ENCODE measurements around the gene MCFD2.

- TF ChIP-seq CTCF (IDR thresholded peaks at IDR 0.05) = no peak
- no peak for TF ChIP-seq POLR2A (IDR thresholded peaks at IDR 0.05)
Measured at GRCh38 chr2:46947841-46948240, 32.2 kb upstream of the MCFD2 start.
